Parathyroid adenoma (tissue), 2 donors: ENCODE data around the gene IP6K1.
A peak's percentile ranks its signal among the peaks of the same experiment; 100 is the strongest.

Source experiments
- H2AFZ ChIP-seq: fragments of 300-600 bp; sonication (generic); one replicate; pipeline ENCODE4 v1.7.0; 2017; ENCODE audit warnings: antibody characterized with exemption, mild to moderate bottlenecking
- H3K27ac ChIP-seq: fragments of 300-600 bp; sonication (generic); one replicate; pipeline ENCODE4 v1.7.0; 2017
- H3K27me3 ChIP-seq: fragments of 300-600 bp; sonication (generic); one replicate; pipeline ENCODE4 v1.7.0; 2017; ENCODE audit warnings: low read length; ENCODE audit not compliant: control insufficient read depth, insufficient read depth
- H3K36me3 ChIP-seq: fragments of 300-600 bp; sonication (generic); one replicate; pipeline ENCODE4 v1.7.0; 2017; ENCODE audit warnings: low read length; ENCODE audit not compliant: control insufficient read depth, insufficient read depth
- H3K4me1 ChIP-seq: fragments of 300-600 bp; sonication (generic); one replicate; pipeline ENCODE4 v1.7.0; 2017; ENCODE audit warnings: control low read depth
- H3K4me2 ChIP-seq: fragments of 300-600 bp; sonication (generic); one replicate; pipeline ENCODE4 v1.7.0; 2017; ENCODE audit warnings: low read length
- H3K4me3 ChIP-seq: fragments of 300-600 bp; sonication (generic); one replicate; pipeline ENCODE4 v1.7.0; 2017; ENCODE audit warnings: low read depth, low read length
- H3K79me2 ChIP-seq: fragments of 300-600 bp; sonication (generic); one replicate; pipeline ENCODE4 v1.7.0; 2017; ENCODE audit warnings: control low read depth
- H3K9ac ChIP-seq: fragments of 300-600 bp; sonication (generic); one replicate; pipeline ENCODE4 v1.7.0; 2017; ENCODE audit warnings: mild to moderate bottlenecking
- H3K9me3 ChIP-seq: fragments of 300-600 bp; sonication (generic); one replicate; pipeline ENCODE4 v1.7.0; 2017; ENCODE audit warnings: low read length; ENCODE audit not compliant: control insufficient read depth
- CTCF ChIP-seq: fragments of 300-600 bp; sonication (generic); IDR thresholded peaks from one replicate; pipeline ENCODE4 v1.7.0; 2017; ENCODE audit warnings: antibody characterized with exemption, mild to moderate bottlenecking
- donor health status: primary hyperparathyroidism.

IP6K1 gene

GRCh38 chr3:49714728-49715550 is 71.4 kb downstream of the IP6K1 start:
- Histone ChIP-seq H3K9ac (no peak overlapping the region), H3K4me3 (no peak overlapping the region), H3K36me3 (no peaks in the 10 kb centered on the region), H3K27ac (peak overlapping the region; percentile 82), H3K4me2 (no peak overlapping the region), H2AFZ (no peak overlapping the region), H3K79me2 (no peaks in the 10 kb centered on the region), H3K27me3 (no peaks in the 10 kb centered on the region), H3K4me1 (peaks cover 13% of the 10 kb centered on the region), H3K9me3 (no peaks in the 10 kb centered on the region)
- TF ChIP-seq CTCF: no peak

- no peak overlapping the region for H3K4me3 ChIP-seq
- no peak overlapping the region for H3K4me2 ChIP-seq
- no peak for TF ChIP-seq CTCF
- no peaks in the 10 kb centered on the region for H3K9me3 ChIP-seq
- H3K4me1 ChIP-seq: peaks cover 13% of the 10 kb centered on the region
- no peaks in the 10 kb centered on the region for H3K27me3 ChIP-seq
- H3K9ac ChIP-seq: no peak overlapping the region
- H3K79me2 ChIP-seq: no peaks in the 10 kb centered on the region
- H3K36me3 ChIP-seq: no peaks in the 10 kb centered on the region
- H2AFZ ChIP-seq: no peak overlapping the region
- H3K27ac ChIP-seq: peak overlapping the region; percentile 82
Measured at GRCh38 chr3:49713336-49714105, 72.8 kb downstream of the IP6K1 start.

- Histone ChIP-seq H3K9ac (no peak overlapping the region), H3K9me3 (no peaks in the 10 kb centered on the region), H3K4me3 (no peak overlapping the region), H3K4me2 (no peak overlapping the region), H2AFZ (no peak overlapping the region), H3K36me3 (no peaks in the 10 kb centered on the region), H3K79me2 (no peaks in the 10 kb centered on the region), H3K27me3 (no peaks in the 10 kb centered on the region), H3K4me1 (peaks cover 13% of the 10 kb centered on the region), H3K27ac (no peak overlapping the region)
- no peak for TF ChIP-seq CTCF
Measured at GRCh38 chr3:49712631-49713317, 73.6 kb downstream of the IP6K1 start.

GRCh38 chr3:49712166-49712565 is 74.2 kb downstream of the IP6K1 start:
- Histone ChIP-seq H3K36me3 (no peaks in the 10 kb centered on the region), H3K4me1 (peaks cover 13% of the 10 kb centered on the region), H2AFZ (no peak overlapping the region), H3K27me3 (no peaks in the 10 kb centered on the region), H3K9me3 (no peaks in the 10 kb centered on the region), H3K4me3 (no peak overlapping the region), H3K4me2 (no peak overlapping the region), H3K27ac (no peak overlapping the region), H3K79me2 (no peaks in the 10 kb centered on the region), H3K9ac (no peak overlapping the region)
- no peak for TF ChIP-seq CTCF
